Fibroblast of lung (primary cell): ENCODE data around the gene SELENOW. TPM values are rescaled to one million over a fixed set of nuclear protein-coding genes. Genes with fewer than 3 reads are reported as not detected.
"Not testable (repeated sequence)": the region's sequence is repeated elsewhere in the genome, so short reads cannot be mapped to it uniquely, and the experiment has no call there.

Experiments used
- DNase-seq, 2 donors: peaks; one replicate each; pipeline versions ENCODE4 v3.0.0 to v3.0.0-alpha.2; 2010; ENCODE audit warnings: low read depth in 2 of 2
- H2AFZ ChIP-seq: 2 replicates; pipeline ENCODE4 v1.5.1; 2012; ENCODE audit warnings: low read length, control low read depth, inconsistent platforms
- H3K27ac ChIP-seq: 2 replicates; pipeline ENCODE4 v1.5.1; 2011; ENCODE audit warnings: low read length, control low read depth; ENCODE audit not compliant: insufficient read depth
- H3K27me3 ChIP-seq: 2 replicates; pipeline ENCODE4 v1.5.1; 2011; ENCODE audit warnings: mild to moderate bottlenecking, low read length; ENCODE audit not compliant: control insufficient read depth, insufficient read depth
- H3K36me3 ChIP-seq: 2 replicates; pipeline ENCODE4 v1.5.1; 2011; ENCODE audit warnings: low read length; ENCODE audit not compliant: control insufficient read depth, insufficient read depth
- H3K4me1 ChIP-seq: 2 replicates; pipeline ENCODE4 v1.5.1; 2011; ENCODE audit warnings: low read length; ENCODE audit not compliant: control insufficient read depth, insufficient read depth; ENCODE audit errors: extremely low read depth
- H3K4me2 ChIP-seq: 2 replicates; pipeline ENCODE4 v1.5.1; 2011; ENCODE audit warnings: low read length, control low read depth; ENCODE audit not compliant: insufficient read depth; ENCODE audit errors: extremely low read depth
- H3K4me3 ChIP-seq, 4 experiments: fragments of 200-600 bp in 1 of 4; sonication (generic) in 1 of 4; replicated peaks in 1 of 4; 2 replicates each; pipeline ENCODE4 v1.5.1; 2011 to 2016; ENCODE audit warnings: low read length in 4 of 4, low read depth in 3 of 4, mild to moderate bottlenecking in 3 of 4, control low read depth in 2 of 4, inconsistent platforms in 1 of 4, mixed read lengths in 1 of 4; ENCODE audit not compliant: insufficient read depth in 1 of 4; ENCODE audit errors: control extremely low read depth in 1 of 4
- H3K79me2 ChIP-seq: 2 replicates; pipeline ENCODE4 v1.5.1; 2012; ENCODE audit warnings: mild to moderate bottlenecking, low read length, inconsistent platforms; ENCODE audit not compliant: control insufficient read depth, insufficient read depth
- H3K9ac ChIP-seq: 2 replicates; pipeline ENCODE4 v1.5.1; 2011; ENCODE audit warnings: mild to moderate bottlenecking, low read length, control low read depth; ENCODE audit not compliant: insufficient read depth
- H3K9me3 ChIP-seq: 2 replicates; pipeline ENCODE4 v1.5.1; 2012; ENCODE audit warnings: low read depth, low read length; ENCODE audit not compliant: control insufficient read depth, insufficient read depth
- H4K20me1 ChIP-seq: 2 replicates; pipeline ENCODE4 v1.5.1; 2011; ENCODE audit warnings: low read length; ENCODE audit not compliant: control insufficient read depth, insufficient read depth; ENCODE audit errors: extremely low read depth
- CTCF ChIP-seq, 2 donors: IDR thresholded peaks in 1 of 2; conservative IDR thresholded peaks in 1 of 2; 1 replicate in 1 of 2; 2 replicates in 1 of 2; pipeline ENCODE4 v1.5.1; 2011 to 2012; ENCODE audit warnings: low read length in 2 of 2, control low read depth in 1 of 2, inconsistent platforms in 1 of 2, low read depth in 1 of 2, mild to moderate bottlenecking in 1 of 2
- EZH2 ChIP-seq: IDR thresholded peaks from 2 replicates; pipeline ENCODE4 v1.5.1; 2012; ENCODE audit warnings: low read length, control low read depth, mild to moderate bottlenecking; ENCODE audit errors: missing control alignments
- polyA plus RNA-seq, 2 donors: library from polyadenylated mRNA; depleted of rRNA in 1 of 2; stranded (reverse) in 1 of 2; unstranded in 1 of 2; fragments of >200 nt; gene quantifications; 2 replicates each; pipeline ENCODE4 v1.2.1, GENCODE V29; 2011 to 2012; ENCODE audit warnings: missing spikeins in 1 of 2
- total RNA-seq: library from RNA; depleted of rRNA; stranded (reverse); fragments of >200 nt; gene quantifications from 2 replicates; pipeline ENCODE4 v1.2.1, GENCODE V29; 2014

SELENOW gene
- total and polyA plus RNA-seq, 2 donors (not counting 1 experiment from before 2014, with no cell fraction given), result 155 to 250 TPM

DNA sequence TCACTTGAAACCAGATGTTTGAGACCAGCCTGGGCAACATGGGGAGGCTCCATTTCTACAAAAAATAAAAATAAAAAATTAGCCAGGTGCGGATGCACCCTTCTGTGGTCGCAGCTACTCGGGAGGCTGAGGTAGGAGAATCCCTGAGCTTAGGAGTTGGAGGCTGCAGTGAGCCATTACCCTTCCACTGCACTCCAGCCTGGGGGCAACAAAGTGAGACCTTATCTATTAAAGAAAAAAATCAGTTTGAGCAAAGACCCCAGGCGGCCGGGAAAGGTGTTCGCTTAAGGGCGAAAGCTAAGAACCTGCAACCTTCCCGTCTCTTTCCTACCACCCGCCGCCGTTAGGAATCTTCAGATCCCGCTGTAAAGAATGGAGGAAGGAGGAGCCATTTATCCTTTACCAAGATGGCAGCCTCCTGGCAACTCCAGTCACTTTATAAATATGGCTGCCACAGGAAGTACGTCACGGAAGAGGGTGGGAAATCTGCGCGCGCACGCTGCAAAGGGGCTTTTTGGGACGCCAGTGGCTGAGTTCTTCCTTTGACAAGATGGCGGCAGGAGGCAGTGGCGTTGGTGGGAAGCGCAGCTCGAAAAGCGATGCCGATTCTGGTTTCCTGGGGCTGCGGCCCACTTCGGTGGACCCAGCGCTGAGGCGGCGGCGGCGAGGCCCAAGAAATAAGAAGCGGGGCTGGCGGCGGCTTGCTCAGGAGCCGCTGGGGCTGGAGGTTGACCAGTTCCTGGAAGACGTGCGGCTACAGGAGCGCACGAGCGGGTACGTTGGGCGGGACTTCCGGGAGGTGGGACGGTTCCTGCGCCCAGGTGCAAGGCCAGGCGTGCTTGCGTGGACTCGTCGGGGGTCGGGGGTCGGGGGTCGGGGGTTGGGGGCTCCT lies 33.2 kb upstream of the SELENOW start, which contains the start of gene NOP53:
Gene NOP53, plus strand, starts transcription at position 537 of the 892 bp plus-strand sequence. Its CDS starts 14 bp downstream, at position 551.
- Histone ChIP-seq H3K36me3 (peaks cover 17% of the 10 kb centered on the region), H3K79me2 (peaks cover 24% of the 10 kb centered on the region), H3K27me3 (no peaks in the 10 kb centered on the region), H2AFZ (no peak within 1 kb of the TSS), H3K9ac (peak within 1 kb of the TSS; percentile 92), H3K4me3 (peak within 1 kb of the TSS; percentile 75 to 90 (median 80)), H3K4me1 (peaks cover 19% of the 10 kb centered on the region), H3K9me3 (no peaks in the 10 kb centered on the region), H4K20me1 (peaks cover 2% of the 10 kb centered on the region), H3K27ac (peak within 1 kb of the TSS; percentile 93), H3K4me2 (peak within 1 kb of the TSS; percentile 83)
- no peak for TF ChIP-seq CTCF (conservative IDR thresholded peaks at IDR 0.05 in 1 of 2, IDR thresholded peaks at IDR 0.05 in 1 of 2; ENCODE audit: low read depth in 1 of 2, low read length in 2 of 2)
- TF ChIP-seq EZH2, result no peak
- peak; percentile 92 to 97 for DNase-seq

- H3K36me3 ChIP-seq, result peaks cover 20% of the 10 kb centered on the region
Observed at GRCh38 chr19:47746129-47746528, 32.4 kb upstream of the SELENOW start.

DNA sequence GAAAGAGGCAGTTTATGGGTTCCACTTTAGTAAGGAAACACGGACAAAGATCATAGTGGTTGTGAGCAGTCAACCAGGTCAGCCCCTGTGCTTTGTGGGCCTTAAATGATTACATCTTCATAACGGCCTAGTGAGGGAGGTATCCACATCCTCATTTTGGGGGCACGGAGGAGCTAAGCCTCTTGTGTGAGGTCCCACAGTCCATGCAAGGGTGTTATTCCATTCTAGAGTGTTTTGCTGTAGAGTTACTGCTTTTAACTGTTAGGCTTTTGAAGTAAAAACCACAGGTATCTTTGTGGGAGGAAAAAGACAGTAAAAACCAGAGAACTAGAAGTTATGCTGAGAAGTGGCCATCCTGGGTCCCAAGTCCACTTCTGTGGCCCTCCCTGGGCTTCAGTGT lies 29.2 kb upstream of the SELENOW start:
- H2AFZ ChIP-seq, result no peak overlapping the region
- H3K27me3 ChIP-seq, result no peaks in the 10 kb centered on the region
- H4K20me1 ChIP-seq, result peaks cover 2% of the 10 kb centered on the region
- no peak overlapping the region for H3K27ac ChIP-seq
- DNase-seq, result no peak
- no peak overlapping the region for H3K4me2 ChIP-seq
- H3K4me1 ChIP-seq, result peaks cover 3% of the 10 kb centered on the region
- H3K79me2 ChIP-seq, result peaks cover 21% of the 10 kb centered on the region
- H3K9me3 ChIP-seq, result no peaks in the 10 kb centered on the region
- peaks cover 31% of the 10 kb centered on the region for H3K36me3 ChIP-seq
- TF ChIP-seq CTCF (conservative IDR thresholded peaks at IDR 0.05 in 1 of 2, IDR thresholded peaks at IDR 0.05 in 1 of 2; ENCODE audit: low read depth in 1 of 2, low read length in 2 of 2) (no peak), EZH2 (no peak)
- H3K9ac ChIP-seq, result no peak overlapping the region
- H3K4me3 ChIP-seq, result no peak overlapping the region

More at GRCh38 chr19:47746129-47746528, 32.4 kb upstream of the SELENOW start:
- H3K27me3 ChIP-seq, H3K9me3 ChIP-seq, H3K9ac ChIP-seq, H2AFZ ChIP-seq, DNase-seq, H4K20me1 ChIP-seq: not testable (repeated sequence)
- Histone ChIP-seq H3K4me2 (peak overlapping the region; percentile 49), H3K4me1 (peaks cover 19% of the 10 kb centered on the region), H3K27ac (peak overlapping the region; percentile 19), H3K79me2 (peaks cover 24% of the 10 kb centered on the region), H3K4me3 (peak overlapping the region; percentile 75 to 90 (median 80))
